Measurements from ENCODE around the gene INSR.

DNA sequence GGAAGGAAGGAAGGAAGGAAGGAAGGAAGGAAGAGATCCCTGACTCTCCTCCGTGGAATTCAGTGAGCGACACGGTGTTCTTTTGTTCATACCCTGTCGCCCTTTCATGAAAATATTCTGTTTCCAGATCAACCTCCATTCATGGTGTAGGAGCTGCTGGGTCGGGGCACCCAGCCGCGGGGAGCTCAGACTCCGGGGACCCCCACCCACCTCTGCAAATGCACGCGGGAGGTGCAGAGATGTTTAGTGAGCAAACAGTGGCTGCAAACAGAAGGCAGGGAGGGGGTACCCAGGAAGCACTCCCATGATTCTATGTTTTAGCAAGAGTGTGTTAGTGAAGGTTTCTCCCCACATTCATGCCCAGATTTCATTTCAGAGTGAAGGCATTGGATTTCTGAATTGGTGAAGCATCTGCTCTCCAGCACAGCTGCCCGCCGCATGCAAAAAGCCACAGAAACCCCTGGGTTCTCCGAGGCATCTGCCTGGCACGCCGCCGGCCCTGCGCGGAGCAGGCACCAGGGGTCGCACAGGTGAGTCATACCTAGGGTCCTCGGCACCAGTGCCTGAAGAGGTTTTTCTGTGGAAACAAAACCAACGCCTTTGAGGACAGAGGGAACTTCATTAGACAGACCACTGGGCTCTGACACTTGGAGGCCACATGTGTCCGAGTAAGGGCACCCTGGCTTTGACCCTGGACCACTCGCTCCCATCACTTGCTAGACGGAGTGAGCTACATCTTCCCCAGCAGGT is 144.1 kb downstream of the INSR start:
- TF ChIP-seq SALL2 (tag by site-specific recombination; IDR thresholded peaks at IDR 0.05; ENCODE audit: borderline replicate concordance) (no peak), ZNF19 (tag by site-specific recombination; IDR thresholded peaks at IDR 0.05; ENCODE audit: low read depth) (no peak), ZBTB7A (tag by site-specific recombination; IDR thresholded peaks at IDR 0.05; ENCODE audit: low read depth) (no peak), ZXDB (tag by site-specific recombination; IDR thresholded peaks at IDR 0.05) (no peak), ZNF76 (tag by site-specific recombination; IDR thresholded peaks at IDR 0.05; ENCODE audit: borderline replicate concordance, low read depth) (no peak), KLF1 (tag by site-specific recombination; IDR thresholded peaks at IDR 0.05) (no peak), EGR2 (tag by site-specific recombination; IDR thresholded peaks at IDR 0.05; ENCODE audit: low read depth) (no peak)
- TF ChIP-seq, protein P1, sequence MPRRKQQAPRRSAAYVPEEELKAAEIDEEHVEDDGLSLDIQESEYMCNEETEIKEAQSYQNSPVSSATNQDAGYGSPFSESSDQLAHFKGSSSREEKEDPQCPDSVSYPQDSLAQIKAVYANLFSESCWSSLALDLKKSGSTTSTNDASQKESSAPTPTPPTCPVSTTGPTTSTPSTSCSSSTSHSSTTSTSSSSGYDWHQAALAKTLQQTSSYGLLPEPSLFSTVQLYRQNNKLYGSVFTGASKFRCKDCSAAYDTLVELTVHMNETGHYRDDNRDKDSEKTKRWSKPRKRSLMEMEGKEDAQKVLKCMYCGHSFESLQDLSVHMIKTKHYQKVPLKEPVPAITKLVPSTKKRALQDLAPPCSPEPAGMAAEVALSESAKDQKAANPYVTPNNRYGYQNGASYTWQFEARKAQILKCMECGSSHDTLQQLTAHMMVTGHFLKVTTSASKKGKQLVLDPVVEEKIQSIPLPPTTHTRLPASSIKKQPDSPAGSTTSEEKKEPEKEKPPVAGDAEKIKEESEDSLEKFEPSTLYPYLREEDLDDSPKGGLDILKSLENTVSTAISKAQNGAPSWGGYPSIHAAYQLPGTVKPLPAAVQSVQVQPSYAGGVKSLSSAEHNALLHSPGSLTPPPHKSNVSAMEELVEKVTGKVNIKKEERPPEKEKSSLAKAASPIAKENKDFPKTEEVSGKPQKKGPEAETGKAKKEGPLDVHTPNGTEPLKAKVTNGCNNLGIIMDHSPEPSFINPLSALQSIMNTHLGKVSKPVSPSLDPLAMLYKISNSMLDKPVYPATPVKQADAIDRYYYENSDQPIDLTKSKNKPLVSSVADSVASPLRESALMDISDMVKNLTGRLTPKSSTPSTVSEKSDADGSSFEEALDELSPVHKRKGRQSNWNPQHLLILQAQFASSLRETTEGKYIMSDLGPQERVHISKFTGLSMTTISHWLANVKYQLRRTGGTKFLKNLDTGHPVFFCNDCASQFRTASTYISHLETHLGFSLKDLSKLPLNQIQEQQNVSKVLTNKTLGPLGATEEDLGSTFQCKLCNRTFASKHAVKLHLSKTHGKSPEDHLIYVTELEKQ (tag by site-specific recombination; IDR thresholded peaks at IDR 0.05; ENCODE audit: borderline replicate concordance), result no peak
- TF ChIP-seq, protein P2, sequence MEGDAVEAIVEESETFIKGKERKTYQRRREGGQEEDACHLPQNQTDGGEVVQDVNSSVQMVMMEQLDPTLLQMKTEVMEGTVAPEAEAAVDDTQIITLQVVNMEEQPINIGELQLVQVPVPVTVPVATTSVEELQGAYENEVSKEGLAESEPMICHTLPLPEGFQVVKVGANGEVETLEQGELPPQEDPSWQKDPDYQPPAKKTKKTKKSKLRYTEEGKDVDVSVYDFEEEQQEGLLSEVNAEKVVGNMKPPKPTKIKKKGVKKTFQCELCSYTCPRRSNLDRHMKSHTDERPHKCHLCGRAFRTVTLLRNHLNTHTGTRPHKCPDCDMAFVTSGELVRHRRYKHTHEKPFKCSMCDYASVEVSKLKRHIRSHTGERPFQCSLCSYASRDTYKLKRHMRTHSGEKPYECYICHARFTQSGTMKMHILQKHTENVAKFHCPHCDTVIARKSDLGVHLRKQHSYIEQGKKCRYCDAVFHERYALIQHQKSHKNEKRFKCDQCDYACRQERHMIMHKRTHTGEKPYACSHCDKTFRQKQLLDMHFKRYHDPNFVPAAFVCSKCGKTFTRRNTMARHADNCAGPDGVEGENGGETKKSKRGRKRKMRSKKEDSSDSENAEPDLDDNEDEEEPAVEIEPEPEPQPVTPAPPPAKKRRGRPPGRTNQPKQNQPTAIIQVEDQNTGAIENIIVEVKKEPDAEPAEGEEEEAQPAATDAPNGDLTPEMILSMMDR (tag by site-specific recombination; IDR thresholded peaks at IDR 0.05), result no peak
- TF ChIP-seq, protein P3, sequence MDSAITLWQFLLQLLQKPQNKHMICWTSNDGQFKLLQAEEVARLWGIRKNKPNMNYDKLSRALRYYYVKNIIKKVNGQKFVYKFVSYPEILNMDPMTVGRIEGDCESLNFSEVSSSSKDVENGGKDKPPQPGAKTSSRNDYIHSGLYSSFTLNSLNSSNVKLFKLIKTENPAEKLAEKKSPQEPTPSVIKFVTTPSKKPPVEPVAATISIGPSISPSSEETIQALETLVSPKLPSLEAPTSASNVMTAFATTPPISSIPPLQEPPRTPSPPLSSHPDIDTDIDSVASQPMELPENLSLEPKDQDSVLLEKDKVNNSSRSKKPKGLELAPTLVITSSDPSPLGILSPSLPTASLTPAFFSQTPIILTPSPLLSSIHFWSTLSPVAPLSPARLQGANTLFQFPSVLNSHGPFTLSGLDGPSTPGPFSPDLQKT (IDR thresholded peaks at IDR 0.05; ENCODE audit: borderline replicate concordance, low read depth, low read length), result no peak
